ENCODE data around the gene AMH. TPM values are rescaled to one million over a fixed set of nuclear protein-coding genes. Genes with fewer than 3 reads are reported as not detected.

Gene AMH
- total RNA-seq, 1 donor from 2014 or later = 3.5 TPM

GRCh38 chr19:2236064-2236313 lies 13.1 kb upstream of the AMH start:
- no peaks in the 10 kb centered on the region for H3K27me3 ChIP-seq
- H2AFZ ChIP-seq (replicated peaks) = no peak overlapping the region
- no peaks in the 10 kb centered on the region for H3K9me3 ChIP-seq (ENCODE audit: low read depth)
- DNase-seq (ENCODE audit: low spot score) = no peak
- no peak overlapping the region for H3K27ac Mint-ChIP-seq
- peak overlapping the region; percentile 72 for H3K4me3 ChIP-seq
- TF ChIP-seq EZH2 (IDR thresholded peaks at IDR 0.05) (no peak), EZH2phosphoT487 (IDR thresholded peaks at IDR 0.05) (no peak)
- TF ChIP-seq, protein P1, sequence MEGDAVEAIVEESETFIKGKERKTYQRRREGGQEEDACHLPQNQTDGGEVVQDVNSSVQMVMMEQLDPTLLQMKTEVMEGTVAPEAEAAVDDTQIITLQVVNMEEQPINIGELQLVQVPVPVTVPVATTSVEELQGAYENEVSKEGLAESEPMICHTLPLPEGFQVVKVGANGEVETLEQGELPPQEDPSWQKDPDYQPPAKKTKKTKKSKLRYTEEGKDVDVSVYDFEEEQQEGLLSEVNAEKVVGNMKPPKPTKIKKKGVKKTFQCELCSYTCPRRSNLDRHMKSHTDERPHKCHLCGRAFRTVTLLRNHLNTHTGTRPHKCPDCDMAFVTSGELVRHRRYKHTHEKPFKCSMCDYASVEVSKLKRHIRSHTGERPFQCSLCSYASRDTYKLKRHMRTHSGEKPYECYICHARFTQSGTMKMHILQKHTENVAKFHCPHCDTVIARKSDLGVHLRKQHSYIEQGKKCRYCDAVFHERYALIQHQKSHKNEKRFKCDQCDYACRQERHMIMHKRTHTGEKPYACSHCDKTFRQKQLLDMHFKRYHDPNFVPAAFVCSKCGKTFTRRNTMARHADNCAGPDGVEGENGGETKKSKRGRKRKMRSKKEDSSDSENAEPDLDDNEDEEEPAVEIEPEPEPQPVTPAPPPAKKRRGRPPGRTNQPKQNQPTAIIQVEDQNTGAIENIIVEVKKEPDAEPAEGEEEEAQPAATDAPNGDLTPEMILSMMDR (IDR thresholded peaks at IDR 0.05) = no peak
- peaks cover 11% of the 10 kb centered on the region for H3K27me3 Mint-ChIP-seq (ENCODE audit: insufficient read depth, low read depth)
- no peaks in the 10 kb centered on the region for H3K9me3 Mint-ChIP-seq
- peak overlapping the region; percentile 99 for H3K4me3 Mint-ChIP-seq
- no peaks in the 10 kb centered on the region for H3K36me3 ChIP-seq
- peaks cover 13% of the 10 kb centered on the region for H3K36me3 Mint-ChIP-seq
- H3K79me2 ChIP-seq (ENCODE audit: low read depth) = peaks cover 66% of the 10 kb centered on the region
- peak overlapping the region; percentile 97 for H3K4me2 ChIP-seq
- H3F3A ChIP-seq (ENCODE audit: low read depth) = peaks cover 42% of the 10 kb centered on the region
- H4K20me1 ChIP-seq (ENCODE audit: low read depth) = peaks cover 68% of the 10 kb centered on the region
- peak overlapping the region; percentile 86 for H3K9ac ChIP-seq
- peaks cover 44% of the 10 kb centered on the region for H3K4me1 ChIP-seq
- H3K27ac ChIP-seq = no peak overlapping the region
- peaks cover 48% of the 10 kb centered on the region for H3K4me1 Mint-ChIP-seq

- Histone ChIP-seq H3F3A (ENCODE audit: low read depth) (peaks cover 38% of the 10 kb centered on the region), H3K9ac (peak within 1 kb of the TSS; percentile 86), H3K27me3 (no peaks in the 10 kb centered on the region), H2AFZ (replicated peaks) (peak within 1 kb of the TSS; percentile 74), H3K9me3 (ENCODE audit: low read depth) (no peaks in the 10 kb centered on the region), H3K4me3 (peak within 1 kb of the TSS; percentile 72), H4K20me1 (ENCODE audit: low read depth) (peaks cover 72% of the 10 kb centered on the region), H3K4me1 (peaks cover 44% of the 10 kb centered on the region), H3K4me2 (peak within 1 kb of the TSS; percentile 97), H3K36me3 (no peaks in the 10 kb centered on the region), H3K27ac (peak within 1 kb of the TSS; percentile 88), H3K79me2 (ENCODE audit: low read depth) (peaks cover 70% of the 10 kb centered on the region)
- DNase-seq (ENCODE audit: low spot score) = peak; percentile 100
- Mint-ChIP-seq H3K27me3 (ENCODE audit: insufficient read depth, low read depth) (peaks cover 11% of the 10 kb centered on the region), H3K36me3 (peaks cover 13% of the 10 kb centered on the region), H3K9me3 (no peaks in the 10 kb centered on the region), H3K4me3 (peak within 1 kb of the TSS; percentile 99), H3K4me1 (peaks cover 53% of the 10 kb centered on the region), H3K27ac (peak within 1 kb of the TSS; percentile 99)
- no peak for TF ChIP-seq EZH2 (IDR thresholded peaks at IDR 0.05)
- TF ChIP-seq, protein P1 (IDR thresholded peaks at IDR 0.05) = peak; percentile 94
Measured at GRCh38 chr19:2236314-2237050, 12.6 kb upstream of the AMH start, which contains the start of the genes PLEKHJ1 and SF3A2. Gene PLEKHJ1, minus strand, starts transcription at chr19:2236329. Its CDS starts 81 bp downstream, at chr19:2236248. Gene SF3A2, plus strand, starts transcription at chr19:2236824. Its CDS starts 6,595 bp downstream, at chr19:2243419.

- Mint-ChIP-seq H3K4me3 (peak overlapping the region; percentile 99), H3K4me1 (peaks cover 58% of the 10 kb centered on the region), H3K27me3 (ENCODE audit: insufficient read depth, low read depth) (peaks cover 8% of the 10 kb centered on the region), H3K27ac (peak overlapping the region; percentile 98), H3K36me3 (peaks cover 13% of the 10 kb centered on the region), H3K9me3 (no peaks in the 10 kb centered on the region)
- H3K79me2 ChIP-seq (ENCODE audit: low read depth) = peaks cover 78% of the 10 kb centered on the region
- H2AFZ ChIP-seq (replicated peaks) = peak overlapping the region; percentile 74
- no peaks in the 10 kb centered on the region for H3K9me3 ChIP-seq (ENCODE audit: low read depth)
- H3K4me2 ChIP-seq = peak overlapping the region; percentile 81
- H3K4me1 ChIP-seq = peaks cover 44% of the 10 kb centered on the region
- H3K4me3 ChIP-seq = peak overlapping the region; percentile 72
- peaks cover 75% of the 10 kb centered on the region for H4K20me1 ChIP-seq (ENCODE audit: low read depth)
- no peak for TF ChIP-seq EZH2 (IDR thresholded peaks at IDR 0.05)
- no peak for TF ChIP-seq EZH2phosphoT487 (IDR thresholded peaks at IDR 0.05)
- TF ChIP-seq, protein P1 (IDR thresholded peaks at IDR 0.05) = no peak
- DNase-seq (ENCODE audit: low spot score) = no peak
- H3K36me3 ChIP-seq = no peaks in the 10 kb centered on the region
- peak overlapping the region; percentile 88 for H3K27ac ChIP-seq
- no peaks in the 10 kb centered on the region for H3K27me3 ChIP-seq
- peak overlapping the region; percentile 68 for H3K9ac ChIP-seq
- peaks cover 34% of the 10 kb centered on the region for H3F3A ChIP-seq (ENCODE audit: low read depth)
Measured at GRCh38 chr19:2237051-2237868, 11.9 kb upstream of the AMH start.
